Breast epithelium (tissue), 3 donors: ENCODE measurements around the gene EPB42.

ENCODE experiments used
- CTCF ChIP-seq, 3 donors: fragments of 450-650 bp; IDR thresholded peaks; one replicate each; pipeline ENCODE4 v1.5.1; 2016 to 2017; ENCODE audit warnings: antibody characterized with exemption in 3 of 3, mild to moderate bottlenecking in 3 of 3, moderate library complexity in 3 of 3
- POLR2A ChIP-seq: fragments of 450-650 bp; IDR thresholded peaks from one replicate; pipeline ENCODE4 v1.6.1; 2016; ENCODE audit warnings: antibody characterized with exemption, mild to moderate bottlenecking, moderate library complexity

- TF ChIP-seq POLR2A (no peak), CTCF (IDR thresholded peaks at IDR 0.05) (no peak)
Observed at GRCh38 chr15:43198992-43199391, 21.8 kb downstream of the EPB42 start.
